GM12892 (cell line): ENCODE results near the gene PATJ.

Source experiments
- POLR2A ChIP-seq: IDR thresholded peaks from 2 replicates; pipeline ENCODE4 v1.6.1; 2011; ENCODE audit warnings: low read depth, low read length, control low read depth
- POLR2AphosphoS5 ChIP-seq: IDR thresholded peaks from 2 replicates; pipeline ENCODE4 v1.6.1; 2011; ENCODE audit warnings: low read depth, low read length, control low read depth
- TAF1 ChIP-seq: IDR thresholded peaks from 2 replicates; pipeline ENCODE4 v1.6.1; 2011; ENCODE audit warnings: low read depth, mild to moderate bottlenecking, control low read depth, low read length, borderline replicate concordance

DNA sequence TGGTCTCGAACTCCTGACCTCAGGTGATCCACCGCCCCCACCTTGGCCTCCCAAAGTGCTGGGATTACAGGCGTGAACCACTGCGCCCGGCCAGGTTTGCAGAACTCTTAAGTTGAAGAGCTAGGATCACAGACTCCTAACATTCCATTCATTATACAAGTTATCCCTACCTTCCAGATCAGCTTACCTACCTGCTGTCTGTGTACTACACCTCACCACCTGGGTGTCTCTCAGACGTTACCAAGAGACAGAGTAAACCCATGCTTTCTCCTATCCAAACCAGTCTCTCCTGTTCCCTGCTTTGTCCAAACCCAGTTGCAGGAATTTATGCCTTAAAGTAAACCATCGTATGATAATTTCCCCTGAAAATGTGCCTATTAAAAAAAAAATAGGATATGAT, 329.4 kb downstream of the PATJ start:
- TF ChIP-seq POLR2AphosphoS5 (no peak), POLR2A (no peak), TAF1 (no peak)
